Choroid plexus epithelial cell (primary cell): ENCODE measurements around the gene ACSM6.
"Not testable (repeated sequence)": the region's sequence is repeated elsewhere in the genome, so short reads cannot be mapped to it uniquely, and the experiment has no call there.

Experiments
- DNase-seq: peaks from one replicate; pipeline ENCODE4 v3.0.0-alpha.2; 2010; ENCODE audit warnings: low read depth
- H3K4me3 ChIP-seq: 2 replicates; pipeline ENCODE4 v1.5.1; 2011; ENCODE audit warnings: low read depth, mild to moderate bottlenecking, control low read depth, low read length, moderate library complexity
- TF ChIP-seq, protein P1 (sequence below): conservative IDR thresholded peaks from 2 replicates; pipeline ENCODE4 v1.5.1; 2011; ENCODE audit warnings: low read depth, mild to moderate bottlenecking, control low read depth, inconsistent platforms, low read length, moderate library complexity

Gene ACSM6

DNA sequence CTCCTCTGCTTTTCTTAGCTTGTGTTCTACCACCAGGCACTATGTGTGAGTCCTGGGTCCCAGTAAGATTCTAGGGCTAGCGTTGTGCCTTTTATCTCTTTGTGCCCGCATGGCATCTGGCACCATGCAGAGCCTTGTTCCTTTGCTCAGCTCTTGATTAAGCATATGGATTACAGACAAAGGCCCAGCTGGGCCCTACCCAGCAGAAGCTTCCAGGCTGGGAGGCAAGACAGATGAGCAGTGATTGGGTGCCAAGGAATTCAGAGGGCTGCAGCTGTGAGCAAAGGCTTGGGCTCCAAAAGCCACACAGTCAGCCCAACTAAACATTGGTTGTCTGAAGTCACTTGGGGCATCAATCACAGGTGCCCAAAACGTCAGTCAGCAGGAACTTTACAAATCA lies 2.0 kb downstream of the ACSM6 start:
- TF ChIP-seq, protein P1, sequence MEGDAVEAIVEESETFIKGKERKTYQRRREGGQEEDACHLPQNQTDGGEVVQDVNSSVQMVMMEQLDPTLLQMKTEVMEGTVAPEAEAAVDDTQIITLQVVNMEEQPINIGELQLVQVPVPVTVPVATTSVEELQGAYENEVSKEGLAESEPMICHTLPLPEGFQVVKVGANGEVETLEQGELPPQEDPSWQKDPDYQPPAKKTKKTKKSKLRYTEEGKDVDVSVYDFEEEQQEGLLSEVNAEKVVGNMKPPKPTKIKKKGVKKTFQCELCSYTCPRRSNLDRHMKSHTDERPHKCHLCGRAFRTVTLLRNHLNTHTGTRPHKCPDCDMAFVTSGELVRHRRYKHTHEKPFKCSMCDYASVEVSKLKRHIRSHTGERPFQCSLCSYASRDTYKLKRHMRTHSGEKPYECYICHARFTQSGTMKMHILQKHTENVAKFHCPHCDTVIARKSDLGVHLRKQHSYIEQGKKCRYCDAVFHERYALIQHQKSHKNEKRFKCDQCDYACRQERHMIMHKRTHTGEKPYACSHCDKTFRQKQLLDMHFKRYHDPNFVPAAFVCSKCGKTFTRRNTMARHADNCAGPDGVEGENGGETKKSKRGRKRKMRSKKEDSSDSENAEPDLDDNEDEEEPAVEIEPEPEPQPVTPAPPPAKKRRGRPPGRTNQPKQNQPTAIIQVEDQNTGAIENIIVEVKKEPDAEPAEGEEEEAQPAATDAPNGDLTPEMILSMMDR, result no peak
- DNase-seq, result no peak
- no peak overlapping the region for H3K4me3 ChIP-seq

DNA sequence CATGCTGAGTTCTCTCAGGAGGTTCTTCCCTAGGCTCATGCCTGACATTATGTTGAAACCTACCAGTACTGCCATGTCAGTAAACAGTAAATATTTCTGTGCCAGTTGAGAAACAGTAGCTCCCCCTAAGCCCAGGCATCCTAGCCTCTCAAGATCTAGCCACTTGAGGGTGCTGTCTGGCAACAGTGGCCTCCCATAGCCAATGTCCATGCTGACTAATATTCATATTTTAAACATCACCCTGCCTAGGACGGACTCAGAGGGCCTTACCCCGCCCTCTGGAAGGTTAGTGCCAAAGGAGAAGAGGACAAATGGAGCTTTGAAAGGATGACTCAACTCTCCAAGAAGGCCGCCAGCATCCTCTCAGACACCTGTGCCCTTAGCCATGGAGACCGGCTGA lies 7.7 kb downstream of the ACSM6 start:
- peak; percentile 53 for DNase-seq
- H3K4me3 ChIP-seq, result no peak overlapping the region
- TF ChIP-seq, protein P1, result peak; percentile 63

DNA sequence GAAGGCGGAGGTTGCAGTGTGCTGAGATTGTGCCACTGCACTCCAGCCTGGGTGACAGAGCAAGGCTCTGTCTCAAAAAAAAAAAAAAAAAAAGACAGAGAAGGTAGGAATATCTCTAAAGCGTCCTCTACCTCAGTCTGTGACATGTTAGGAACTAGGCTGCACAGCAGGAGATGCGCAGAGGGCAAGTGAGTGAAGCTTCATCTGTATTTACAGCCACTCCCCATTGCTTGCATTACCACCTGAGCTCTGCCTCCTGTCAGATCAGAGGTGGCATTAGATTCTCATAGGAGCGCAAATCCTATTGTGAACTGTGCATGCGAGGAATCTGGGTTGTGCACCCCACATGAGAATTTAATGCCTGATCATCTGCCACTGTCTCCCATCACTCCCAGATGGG lies 8.8 kb downstream of the ACSM6 start:
- not testable (repeated sequence) for H3K4me3 ChIP-seq, DNase-seq

DNA sequence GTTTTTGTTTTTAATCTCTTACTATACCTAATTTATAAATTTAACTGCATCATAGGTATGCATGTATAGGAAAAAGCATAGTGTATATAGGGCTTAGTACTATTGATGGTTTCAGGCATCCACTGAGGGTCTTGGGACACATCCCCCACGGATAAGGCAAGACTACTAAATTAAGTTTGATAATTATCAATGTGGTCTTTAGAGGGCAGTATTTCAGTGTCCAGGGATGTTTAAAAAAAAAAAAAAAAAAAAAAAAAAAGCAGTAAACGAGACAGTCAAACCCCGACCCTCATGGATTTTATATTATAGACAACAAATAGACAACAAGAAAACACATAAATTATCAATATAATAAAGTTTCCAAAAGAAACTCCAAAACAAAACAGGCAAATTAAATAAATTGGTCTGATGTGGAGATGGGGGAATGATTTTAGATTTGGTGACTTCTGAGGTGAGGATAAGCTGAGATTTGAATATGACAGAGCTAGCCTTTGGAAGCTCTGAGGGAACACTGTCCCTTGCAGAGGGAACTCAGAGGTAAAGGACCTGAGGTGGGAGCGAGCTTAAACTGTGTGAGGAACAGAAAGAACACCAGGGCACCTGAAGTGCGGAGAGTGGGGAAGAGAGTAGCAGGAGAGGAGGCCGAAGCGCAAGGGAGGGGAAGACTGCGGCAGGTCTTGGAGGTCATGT lies 14.8 kb downstream of the ACSM6 start:
- H3K4me3 ChIP-seq, result no peak overlapping the region
- TF ChIP-seq, protein P1, result peak; percentile 50
- DNase-seq, result peak; percentile 33

DNA sequence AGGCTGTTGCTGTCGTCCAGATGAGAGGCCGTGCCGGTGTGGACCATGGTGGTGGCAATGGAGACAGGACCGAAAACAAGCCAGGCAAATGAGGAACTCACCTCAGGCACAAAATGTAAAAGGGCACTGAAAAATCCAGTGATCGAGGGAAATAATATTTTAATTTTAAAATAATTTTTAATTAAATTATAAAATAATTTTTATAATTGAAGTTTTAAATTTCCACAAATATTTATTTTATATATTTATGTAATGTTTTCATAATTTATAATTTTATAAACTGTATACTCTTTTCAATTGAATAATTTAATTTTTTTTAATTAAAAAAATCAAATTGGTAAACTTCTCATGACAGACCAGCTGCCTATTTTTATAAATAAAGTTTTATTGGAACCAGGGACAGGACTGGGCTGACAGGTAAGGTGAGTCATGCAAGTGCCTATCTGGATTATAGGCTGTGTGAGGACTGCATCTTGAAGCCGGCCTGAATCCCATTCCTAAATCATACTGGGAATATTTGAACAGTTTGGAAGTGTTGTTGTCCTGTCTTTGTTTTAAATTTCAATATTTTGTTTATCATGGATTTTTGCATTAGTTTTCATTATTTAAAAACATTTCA lies 15.6 kb downstream of the ACSM6 start:
- DNase-seq, result no peak
- TF ChIP-seq, protein P1, result no peak
- H3K4me3 ChIP-seq, result no peak overlapping the region

DNA sequence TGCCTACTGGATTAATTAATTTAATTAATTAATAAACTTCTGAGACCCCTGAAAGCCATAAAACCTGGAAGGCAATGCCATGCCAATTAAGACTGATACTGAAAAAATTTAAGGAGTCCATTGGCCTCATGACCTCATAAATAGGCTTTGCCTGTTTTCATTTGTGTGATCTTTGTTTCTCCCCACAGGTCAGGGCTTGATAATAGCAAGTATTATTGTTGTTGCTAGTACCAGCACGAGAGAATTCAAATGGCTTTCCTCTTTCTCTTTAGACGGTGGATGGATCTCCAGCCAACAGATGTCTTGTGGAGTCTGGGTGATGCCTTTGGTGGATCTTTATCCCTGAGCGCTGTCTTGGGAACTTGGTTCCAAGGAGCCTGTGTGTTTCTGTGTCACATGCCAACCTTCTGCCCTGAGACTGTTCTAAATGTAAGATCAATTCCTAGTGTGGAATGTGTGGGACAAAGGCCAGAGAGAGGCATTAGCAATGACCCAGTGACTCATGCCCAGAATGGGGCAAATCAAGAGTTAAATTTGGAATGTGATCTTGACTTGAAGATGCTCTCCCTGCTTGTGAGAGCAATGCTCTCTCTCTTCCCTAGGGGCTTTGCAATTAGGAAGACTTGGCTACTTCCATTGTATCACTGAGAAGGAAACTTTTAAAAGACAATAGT lies 17.7 kb downstream of the ACSM6 start:
- no peak overlapping the region for H3K4me3 ChIP-seq
- TF ChIP-seq, protein P1, result no peak
- no peak for DNase-seq

DNA sequence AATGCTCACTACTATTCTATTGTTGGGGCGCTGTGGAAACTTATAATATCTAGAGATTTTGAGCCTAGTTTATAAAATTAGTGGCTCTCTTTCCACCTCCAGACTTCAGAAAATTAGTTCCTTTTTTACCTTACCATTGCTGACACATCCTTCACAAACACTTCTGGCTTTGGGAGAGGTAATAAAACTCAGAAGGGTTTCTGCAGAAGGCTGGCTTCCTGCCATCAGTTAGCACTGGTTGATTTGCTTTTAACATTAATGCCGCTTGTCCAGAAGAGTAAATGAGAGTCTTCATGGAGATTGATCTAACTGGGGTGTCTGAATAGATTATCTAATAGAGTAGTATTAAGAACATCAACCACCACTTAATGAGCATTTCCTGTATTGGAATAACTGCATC lies 20.3 kb downstream of the ACSM6 start:
- H3K4me3 ChIP-seq, result no peak overlapping the region
- no peak for DNase-seq
- TF ChIP-seq, protein P1, result no peak
